MM.1S (cell line): ENCODE results near the gene ITGA8.

ENCODE experiments used
- DNase-seq: peaks from one replicate; pipeline ENCODE4 v3.0.0-alpha.2; 2015
- H2AFZ ChIP-seq: fragments of 300-600 bp; sonication (generic); 2 replicates; pipeline ENCODE4 v1.6.0; 2016; ENCODE audit warnings: antibody characterized with exemption, low read length
- H3F3A ChIP-seq: fragments of 300-600 bp; sonication (generic); 2 replicates; pipeline ENCODE4 v1.6.1; 2016; ENCODE audit warnings: mild to moderate bottlenecking, antibody characterized with exemption, low read length, moderate library complexity, mixed read lengths; ENCODE audit not compliant: insufficient read depth
- H3K27ac ChIP-seq: fragments of 300-600 bp; sonication (generic); 2 replicates; pipeline ENCODE4 v1.5.1; 2016; ENCODE audit warnings: mild to moderate bottlenecking, low read length
- H3K27me3 ChIP-seq: fragments of 300-600 bp; sonication (generic); replicated peaks from 2 replicates; pipeline ENCODE4 v1.6.0; 2016; ENCODE audit warnings: low read length; ENCODE audit not compliant: insufficient read depth
- H3K36me3 ChIP-seq: fragments of 300-600 bp; sonication (generic); replicated peaks from 2 replicates; pipeline ENCODE4 v1.6.1; 2016; ENCODE audit warnings: mild to moderate bottlenecking, low read length, mixed read lengths; ENCODE audit not compliant: insufficient read depth
- H3K4me1 ChIP-seq: fragments of 300-600 bp; sonication (generic); 2 replicates; pipeline ENCODE4 v1.6.1; 2016; ENCODE audit warnings: low read length, mixed read lengths
- H3K4me2 ChIP-seq: fragments of 300-600 bp; sonication (generic); 2 replicates; pipeline ENCODE4 v1.6.0; 2016; ENCODE audit warnings: low read depth, low read length
- H3K4me3 ChIP-seq: fragments of 300-600 bp; sonication (generic); 2 replicates; pipeline ENCODE4 v1.5.1; 2016; ENCODE audit warnings: low read length, mixed read lengths
- H3K79me2 ChIP-seq: fragments of 300-600 bp; sonication (generic); 2 replicates; pipeline ENCODE4 v1.6.1; 2016; ENCODE audit warnings: mixed run types, low read length, mixed read lengths
- H3K9ac ChIP-seq: fragments of 300-600 bp; sonication (generic); 2 replicates; pipeline ENCODE4 v1.6.1; 2016; ENCODE audit warnings: low read length, mixed read lengths
- H3K9me2 ChIP-seq: fragments of 300-600 bp; sonication (generic); replicated peaks from 2 replicates; pipeline ENCODE4 v1.6.1; 2016; ENCODE audit warnings: mild to moderate bottlenecking, low read length, mixed read lengths; ENCODE audit not compliant: insufficient read depth
- H3K9me3 ChIP-seq: fragments of 300-600 bp; sonication (generic); replicated peaks from 2 replicates; pipeline ENCODE4 v1.6.1; 2016; ENCODE audit warnings: mild to moderate bottlenecking, low read length, mixed read lengths; ENCODE audit not compliant: insufficient read depth
- H4K20me1 ChIP-seq: fragments of 300-600 bp; sonication (generic); 2 replicates; pipeline ENCODE4 v1.6.1; 2016; ENCODE audit warnings: mild to moderate bottlenecking, low read length, moderate library complexity, mixed read lengths; ENCODE audit not compliant: insufficient read depth
- EZH2 ChIP-seq: fragments of 300-600 bp; sonication (generic); optimal IDR thresholded peaks from 2 replicates; pipeline ENCODE3; 2017; ENCODE audit warnings: low read depth, mild to moderate bottlenecking, antibody characterized with exemption, low read length, mixed read lengths
- EZH2phosphoT487 ChIP-seq: fragments of 300-600 bp; sonication (generic); IDR thresholded peaks from 2 replicates; pipeline ENCODE4 v1.6.1; 2018; ENCODE audit warnings: antibody characterized with exemption, low read length
- TF ChIP-seq, protein P1 (sequence below): fragments of 300-600 bp; sonication (generic); IDR thresholded peaks from 2 replicates; pipeline ENCODE4 v1.5.1; 2016; ENCODE audit warnings: antibody characterized with exemption, low read length, mixed read lengths

The ITGA8 gene

GRCh38 chr10:15474671-15475070 is 245.1 kb downstream of the ITGA8 start:
- Histone ChIP-seq H2AFZ (no peak overlapping the region), H3K4me2 (no peak overlapping the region), H3K9me2 (no peaks in the 10 kb centered on the region), H3K27ac (no peak overlapping the region), H3F3A (no peaks in the 10 kb centered on the region), H4K20me1 (no peaks in the 10 kb centered on the region), H3K4me1 (no peaks in the 10 kb centered on the region), H3K79me2 (no peaks in the 10 kb centered on the region), H3K4me3 (no peak overlapping the region), H3K9me3 (no peaks in the 10 kb centered on the region), H3K27me3 (no peaks in the 10 kb centered on the region), H3K36me3 (no peaks in the 10 kb centered on the region), H3K9ac (no peak overlapping the region)
- TF ChIP-seq EZH2 (no peak), EZH2phosphoT487 (no peak)
- TF ChIP-seq, protein P1, sequence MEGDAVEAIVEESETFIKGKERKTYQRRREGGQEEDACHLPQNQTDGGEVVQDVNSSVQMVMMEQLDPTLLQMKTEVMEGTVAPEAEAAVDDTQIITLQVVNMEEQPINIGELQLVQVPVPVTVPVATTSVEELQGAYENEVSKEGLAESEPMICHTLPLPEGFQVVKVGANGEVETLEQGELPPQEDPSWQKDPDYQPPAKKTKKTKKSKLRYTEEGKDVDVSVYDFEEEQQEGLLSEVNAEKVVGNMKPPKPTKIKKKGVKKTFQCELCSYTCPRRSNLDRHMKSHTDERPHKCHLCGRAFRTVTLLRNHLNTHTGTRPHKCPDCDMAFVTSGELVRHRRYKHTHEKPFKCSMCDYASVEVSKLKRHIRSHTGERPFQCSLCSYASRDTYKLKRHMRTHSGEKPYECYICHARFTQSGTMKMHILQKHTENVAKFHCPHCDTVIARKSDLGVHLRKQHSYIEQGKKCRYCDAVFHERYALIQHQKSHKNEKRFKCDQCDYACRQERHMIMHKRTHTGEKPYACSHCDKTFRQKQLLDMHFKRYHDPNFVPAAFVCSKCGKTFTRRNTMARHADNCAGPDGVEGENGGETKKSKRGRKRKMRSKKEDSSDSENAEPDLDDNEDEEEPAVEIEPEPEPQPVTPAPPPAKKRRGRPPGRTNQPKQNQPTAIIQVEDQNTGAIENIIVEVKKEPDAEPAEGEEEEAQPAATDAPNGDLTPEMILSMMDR, result no peak
- DNase-seq, result no peak

DNA sequence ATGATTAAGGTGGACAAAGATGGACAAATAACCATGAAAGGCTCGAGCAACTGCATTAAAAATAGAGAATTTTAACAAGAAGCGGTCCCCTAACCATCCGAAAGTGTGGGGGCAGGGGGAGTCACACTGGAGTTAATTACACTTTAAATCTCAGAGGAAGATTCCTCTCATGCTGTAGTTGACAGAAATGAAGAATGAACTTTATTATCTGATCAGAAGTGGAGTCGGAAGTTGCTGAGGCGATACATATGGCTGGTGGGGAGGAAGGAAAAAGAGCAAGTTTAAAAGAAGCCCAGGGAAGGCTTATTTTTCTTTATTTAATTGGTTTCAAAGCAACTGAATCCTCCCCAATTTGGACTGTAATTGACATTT is 246.3 kb downstream of the ITGA8 start:
- Histone ChIP-seq H3K9me2 (no peaks in the 10 kb centered on the region), H3K79me2 (no peaks in the 10 kb centered on the region), H3K27ac (no peak overlapping the region), H3K4me1 (no peaks in the 10 kb centered on the region), H4K20me1 (no peaks in the 10 kb centered on the region), H3K9ac (no peak overlapping the region), H3K27me3 (no peaks in the 10 kb centered on the region), H3K9me3 (no peaks in the 10 kb centered on the region), H3K36me3 (no peaks in the 10 kb centered on the region), H3F3A (no peaks in the 10 kb centered on the region), H3K4me2 (no peak overlapping the region), H3K4me3 (no peak overlapping the region), H2AFZ (no peak overlapping the region)
- TF ChIP-seq EZH2phosphoT487 (no peak), EZH2 (no peak)
- TF ChIP-seq, protein P1, result no peak
- DNase-seq, result no peak

- DNase-seq, result no peak
- H3K9me3 ChIP-seq, result no peaks in the 10 kb centered on the region
- no peak for TF ChIP-seq EZH2
- no peaks in the 10 kb centered on the region for H3K27me3 ChIP-seq
- H3F3A ChIP-seq, result no peaks in the 10 kb centered on the region
- H3K4me1 ChIP-seq, result no peaks in the 10 kb centered on the region
- no peak overlapping the region for H3K4me3 ChIP-seq
- no peak overlapping the region for H3K27ac ChIP-seq
- H2AFZ ChIP-seq, result no peak overlapping the region
- H3K79me2 ChIP-seq, result no peaks in the 10 kb centered on the region
- no peaks in the 10 kb centered on the region for H4K20me1 ChIP-seq
- H3K36me3 ChIP-seq, result no peaks in the 10 kb centered on the region
- no peaks in the 10 kb centered on the region for H3K9me2 ChIP-seq
- no peak overlapping the region for H3K9ac ChIP-seq
- no peak overlapping the region for H3K4me2 ChIP-seq
These were observed 247.0 kb downstream of the ITGA8 start for GRCh38 chr10:15472431-15473395.

GRCh38 chr10:15472008-15472407 is 247.7 kb downstream of the ITGA8 start:
- no peak overlapping the region for H3K27ac ChIP-seq
- H3K79me2 ChIP-seq, result no peaks in the 10 kb centered on the region
- no peak for DNase-seq
- TF ChIP-seq, protein P1, result no peak
- no peak for TF ChIP-seq EZH2phosphoT487
- TF ChIP-seq EZH2, result no peak
- no peaks in the 10 kb centered on the region for H4K20me1 ChIP-seq
- no peak overlapping the region for H3K4me3 ChIP-seq
- no peaks in the 10 kb centered on the region for H3K9me2 ChIP-seq
- H2AFZ ChIP-seq, result no peak overlapping the region
- no peaks in the 10 kb centered on the region for H3K27me3 ChIP-seq
- no peaks in the 10 kb centered on the region for H3K9me3 ChIP-seq
- no peak overlapping the region for H3K9ac ChIP-seq
- H3K36me3 ChIP-seq, result no peaks in the 10 kb centered on the region
- H3K4me1 ChIP-seq, result no peaks in the 10 kb centered on the region
- H3K4me2 ChIP-seq, result no peak overlapping the region
- no peaks in the 10 kb centered on the region for H3F3A ChIP-seq
